Activated B cell treated with CpG ODN at 0.5 μM for 24 hours (primary cell): Measurements from ENCODE around the gene VPS50. TPM values are rescaled to one million over a fixed set of nuclear protein-coding genes. Genes with fewer than 3 reads are reported as not detected.
"Not testable (repeated sequence)": the region's sequence is repeated elsewhere in the genome, so short reads cannot be mapped to it uniquely, and the experiment has no call there.

Source experiments
- ATAC-seq: fragments of 200-7000 bp; cut with Tn5 transposase; one replicate; pipeline ENCODE4 v1.10.0; 2021; ENCODE audit warnings: low read depth, mild to moderate bottlenecking, moderate library complexity
- CTCF ChIA-PET: fragments of 350-600 bp; sonication (Branson Sonifier 250); formaldehyde crosslinking; loops from one replicate; lab custom pipeline; 2021; ENCODE audit warnings: antibody characterized with exemption; lab: Charles Lee
- POLR2A ChIA-PET: fragments of 350-600 bp; sonication (Branson Sonifier 250); formaldehyde crosslinking; loops from one replicate; lab custom pipeline; 2021; ENCODE audit warnings: antibody characterized with exemption; lab: Charles Lee
- DNase-seq: peaks from one replicate; pipeline ENCODE4 v3.0.0; 2022
- H3K27ac Mint-ChIP-seq: one replicate; pipeline ENCODE4 v1.8.0; 2020; ENCODE audit warnings: mixed read lengths
- H3K27me3 Mint-ChIP-seq: one replicate; pipeline ENCODE4 v1.8.0; 2021; ENCODE audit warnings: mixed read lengths
- H3K36me3 Mint-ChIP-seq: one replicate; pipeline ENCODE4 v1.8.0; 2021; ENCODE audit warnings: low read depth, mixed read lengths
- H3K4me1 Mint-ChIP-seq: one replicate; pipeline ENCODE4 v1.8.0; 2021; ENCODE audit warnings: mixed read lengths
- H3K4me3 Mint-ChIP-seq: one replicate; pipeline ENCODE4 v1.8.0; 2020; ENCODE audit warnings: mild to moderate bottlenecking, mixed read lengths
- H3K9me3 Mint-ChIP-seq: one replicate; pipeline ENCODE4 v1.8.0; 2020; ENCODE audit warnings: mixed read lengths
- intact Hi-C: fragments of 100-400 bp; cut with micrococcal nuclease; formaldehyde crosslinking; loops from one replicate; pipeline ENCODE4 v1.15.1; 2024
- total RNA-seq: library from RNA; stranded (reverse); gene quantifications from 2 replicates; pipeline ENCODE4 v1.2.3, GENCODE V29; 2022
- TF ChIP-seq, protein P1 (sequence below): fragments of 200-600 bp; IDR thresholded peaks from one replicate; pipeline ENCODE4 v1.8.0; 2022; ENCODE audit warnings: antibody characterized with exemption, mild to moderate bottlenecking

Gene VPS50
- total RNA-seq, 1 donor from 2014 or later = 43.7 TPM

DNA sequence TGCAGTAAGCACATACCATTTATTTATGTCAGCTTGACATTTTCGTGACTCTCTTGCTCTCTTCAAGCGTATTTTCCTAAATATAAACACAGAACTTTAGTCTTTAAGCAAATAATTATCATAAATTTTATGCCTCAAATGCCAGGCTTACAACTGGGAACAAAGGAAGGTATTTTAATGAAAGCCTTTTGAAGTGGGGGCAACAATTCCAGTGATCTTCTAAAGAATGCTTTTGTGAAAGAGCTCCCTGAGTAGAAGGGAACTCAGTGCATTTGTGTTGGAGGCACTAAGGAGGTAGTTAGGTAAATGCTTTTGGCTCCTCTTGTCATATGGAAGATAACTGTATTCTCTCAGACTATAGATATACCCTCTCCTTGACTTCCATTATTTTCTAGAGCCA, 104.9 kb downstream of the VPS50 start:
- H3K4me3 Mint-ChIP-seq = no peak overlapping the region
- intact Hi-C loops = no loop called here
- POLR2A ChIA-PET = no interaction called here
- TF ChIP-seq, protein P1, sequence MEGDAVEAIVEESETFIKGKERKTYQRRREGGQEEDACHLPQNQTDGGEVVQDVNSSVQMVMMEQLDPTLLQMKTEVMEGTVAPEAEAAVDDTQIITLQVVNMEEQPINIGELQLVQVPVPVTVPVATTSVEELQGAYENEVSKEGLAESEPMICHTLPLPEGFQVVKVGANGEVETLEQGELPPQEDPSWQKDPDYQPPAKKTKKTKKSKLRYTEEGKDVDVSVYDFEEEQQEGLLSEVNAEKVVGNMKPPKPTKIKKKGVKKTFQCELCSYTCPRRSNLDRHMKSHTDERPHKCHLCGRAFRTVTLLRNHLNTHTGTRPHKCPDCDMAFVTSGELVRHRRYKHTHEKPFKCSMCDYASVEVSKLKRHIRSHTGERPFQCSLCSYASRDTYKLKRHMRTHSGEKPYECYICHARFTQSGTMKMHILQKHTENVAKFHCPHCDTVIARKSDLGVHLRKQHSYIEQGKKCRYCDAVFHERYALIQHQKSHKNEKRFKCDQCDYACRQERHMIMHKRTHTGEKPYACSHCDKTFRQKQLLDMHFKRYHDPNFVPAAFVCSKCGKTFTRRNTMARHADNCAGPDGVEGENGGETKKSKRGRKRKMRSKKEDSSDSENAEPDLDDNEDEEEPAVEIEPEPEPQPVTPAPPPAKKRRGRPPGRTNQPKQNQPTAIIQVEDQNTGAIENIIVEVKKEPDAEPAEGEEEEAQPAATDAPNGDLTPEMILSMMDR = no peak
- H3K36me3 Mint-ChIP-seq = peaks cover 63% of the 10 kb centered on the region
- ATAC-seq (no peak), DNase-seq (no peak)
- H3K27me3 Mint-ChIP-seq = no peaks in the 10 kb centered on the region
- no peaks in the 10 kb centered on the region for H3K4me1 Mint-ChIP-seq
- peaks cover 2% of the 10 kb centered on the region for H3K9me3 Mint-ChIP-seq
- CTCF ChIA-PET = no interaction called here
- no peak overlapping the region for H3K27ac Mint-ChIP-seq

DNA sequence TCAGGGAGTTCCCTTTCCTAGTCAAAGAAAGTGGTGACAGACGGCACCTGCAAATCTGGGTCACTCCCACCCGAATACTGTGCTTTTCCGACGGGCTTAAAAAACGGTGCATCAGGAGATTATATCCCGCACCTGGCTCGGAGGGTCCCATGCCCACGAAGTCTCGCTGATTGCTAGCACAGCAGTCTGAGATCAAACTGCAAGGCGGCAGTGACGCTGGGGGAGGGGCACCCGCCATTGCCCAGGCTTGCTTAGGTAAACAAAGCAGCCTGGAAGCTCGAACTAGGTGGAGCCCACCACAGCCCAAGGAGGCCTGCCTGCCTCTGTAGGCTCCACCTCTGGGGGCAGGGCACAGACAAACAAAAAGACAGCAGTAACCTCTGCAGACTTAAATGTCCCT, 110.0 kb downstream of the VPS50 start:
- H3K4me1 Mint-ChIP-seq, H3K4me3 Mint-ChIP-seq, ATAC-seq, H3K9me3 Mint-ChIP-seq, CTCF ChIA-PET, intact Hi-C loops, POLR2A ChIA-PET, DNase-seq, H3K27ac Mint-ChIP-seq, H3K27me3 Mint-ChIP-seq: not testable (repeated sequence)
- H3K36me3 Mint-ChIP-seq = peaks cover 38% of the 10 kb centered on the region

DNA sequence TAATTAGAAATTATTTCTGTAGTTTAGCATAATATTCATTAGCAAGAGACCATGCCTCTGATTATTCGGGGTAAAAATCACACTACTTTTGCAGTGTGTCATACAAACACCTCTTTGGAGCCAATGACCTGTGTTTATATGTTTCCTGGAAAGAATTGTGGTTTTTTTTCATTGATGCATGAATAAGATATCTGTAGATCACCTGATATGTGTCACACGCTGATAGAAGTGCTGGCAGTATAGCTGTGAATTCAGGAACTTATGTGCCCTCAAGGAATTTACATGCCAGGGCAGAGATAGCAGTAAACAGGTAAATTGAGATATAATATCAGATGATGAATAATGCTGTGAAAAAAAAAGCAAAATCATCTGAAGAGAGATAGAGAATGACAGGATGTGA, 118.2 kb downstream of the VPS50 start:
- ChIA-PET POLR2A (no interaction called here), CTCF (no interaction called here)
- ATAC-seq (no peak), DNase-seq (no peak)
- Mint-ChIP-seq H3K27me3 (no peaks in the 10 kb centered on the region), H3K4me1 (no peaks in the 10 kb centered on the region), H3K36me3 (peaks cover 36% of the 10 kb centered on the region), H3K27ac (no peak overlapping the region), H3K4me3 (no peak overlapping the region), H3K9me3 (no peaks in the 10 kb centered on the region)
- intact Hi-C loops = no loop called here
- TF ChIP-seq, protein P1 = no peak

DNA sequence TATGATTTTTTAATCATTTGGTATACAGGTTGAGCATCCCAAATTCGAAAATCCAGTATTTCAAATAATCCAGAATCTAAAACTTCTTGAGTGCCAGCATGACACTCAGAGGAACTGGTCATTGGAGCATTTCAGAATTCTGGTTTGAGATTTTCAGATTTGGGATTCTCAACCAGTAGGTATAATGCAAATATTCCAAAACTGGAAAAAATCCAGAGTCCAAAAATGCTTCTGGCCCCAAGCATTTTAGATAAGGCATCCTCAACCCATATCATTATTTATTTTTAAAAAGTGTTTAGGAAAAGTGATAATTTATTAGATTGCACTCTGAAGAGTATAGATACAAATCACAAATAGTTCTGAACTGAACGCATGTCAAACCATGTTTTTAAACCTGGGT, 120.7 kb downstream of the VPS50 start:
- ChIA-PET CTCF (no interaction called here), POLR2A (no interaction called here)
- DNase-seq = no peak
- H3K27ac Mint-ChIP-seq = no peak overlapping the region
- H3K27me3 Mint-ChIP-seq = no peaks in the 10 kb centered on the region
- TF ChIP-seq, protein P1 = no peak
- peaks cover 58% of the 10 kb centered on the region for H3K36me3 Mint-ChIP-seq
- no peaks in the 10 kb centered on the region for H3K4me1 Mint-ChIP-seq
- no peak for ATAC-seq
- intact Hi-C loops = no loop called here
- no peaks in the 10 kb centered on the region for H3K9me3 Mint-ChIP-seq
- no peak overlapping the region for H3K4me3 Mint-ChIP-seq

DNA sequence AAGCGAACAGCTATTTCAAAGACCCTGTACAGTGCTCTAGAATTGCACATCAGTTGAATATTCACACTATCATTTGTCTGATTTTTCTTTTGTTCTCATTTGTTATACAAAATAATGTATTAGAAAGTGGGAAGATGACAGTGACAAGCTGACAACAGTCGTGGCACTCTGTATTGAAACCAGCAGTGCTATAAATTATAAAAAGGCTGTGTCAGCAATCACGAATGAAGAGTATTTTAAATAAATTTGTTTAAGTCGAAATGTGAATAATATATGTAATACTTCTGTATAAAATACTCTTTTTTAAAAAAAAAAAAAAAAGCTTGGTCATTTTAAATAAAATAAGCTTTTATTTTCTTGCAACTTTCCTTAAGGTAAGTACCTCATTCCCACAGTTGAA, 122.6 kb downstream of the VPS50 start:
- H3K27me3 Mint-ChIP-seq = no peaks in the 10 kb centered on the region
- TF ChIP-seq, protein P1 = no peak
- ChIA-PET CTCF (no interaction called here), POLR2A (no interaction called here)
- DNase-seq (no peak), ATAC-seq (no peak)
- H3K4me3 Mint-ChIP-seq = no peak overlapping the region
- H3K4me1 Mint-ChIP-seq = no peaks in the 10 kb centered on the region
- peaks cover 62% of the 10 kb centered on the region for H3K36me3 Mint-ChIP-seq
- no peaks in the 10 kb centered on the region for H3K9me3 Mint-ChIP-seq
- intact Hi-C loops = no loop called here
- no peak overlapping the region for H3K27ac Mint-ChIP-seq

DNA sequence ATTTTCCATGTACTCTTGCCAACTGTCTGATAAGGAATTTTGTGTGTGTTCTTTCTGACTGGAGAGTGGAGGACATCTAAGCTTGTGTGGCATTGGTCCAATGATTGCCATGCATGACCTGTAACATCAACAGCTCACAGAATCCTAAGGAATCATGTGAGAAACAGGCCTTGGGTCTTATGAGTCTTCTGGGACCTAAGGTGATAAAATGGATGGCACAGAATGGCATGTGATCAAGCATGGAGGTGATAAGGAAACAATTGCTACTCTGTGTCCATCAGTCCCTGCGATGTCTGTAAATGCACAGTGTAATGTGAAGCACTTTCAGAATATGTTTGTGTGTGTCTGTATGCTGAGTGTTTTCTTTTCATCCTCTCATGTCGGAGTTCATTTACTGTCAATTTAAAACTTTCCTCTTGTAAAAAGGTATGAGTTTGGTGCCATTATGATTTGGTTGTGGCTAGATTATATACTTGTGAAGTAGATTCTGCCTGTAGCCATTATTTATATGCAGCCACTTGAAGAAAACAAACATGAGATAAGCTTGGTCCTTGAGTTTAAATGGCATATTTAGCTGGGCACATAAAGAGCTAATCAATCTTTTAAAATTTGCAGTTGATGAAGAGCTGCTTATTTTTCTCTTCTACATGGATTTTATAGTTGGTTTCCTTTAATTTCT, 127.5 kb downstream of the VPS50 start:
- intact Hi-C loops = no loop called here
- H3K4me3 Mint-ChIP-seq = no peak overlapping the region
- H3K36me3 Mint-ChIP-seq = peaks cover 38% of the 10 kb centered on the region
- no peaks in the 10 kb centered on the region for H3K9me3 Mint-ChIP-seq
- DNase-seq (no peak), ATAC-seq (no peak)
- no peaks in the 10 kb centered on the region for H3K27me3 Mint-ChIP-seq
- TF ChIP-seq, protein P1 = no peak
- no peaks in the 10 kb centered on the region for H3K4me1 Mint-ChIP-seq
- ChIA-PET POLR2A (no interaction called here), CTCF (no interaction called here)
- no peak overlapping the region for H3K27ac Mint-ChIP-seq
